ENCODE results near the gene GPRIN2. TPM values are rescaled to one million over a fixed set of nuclear protein-coding genes. Genes with fewer than 3 reads are reported as not detected.

GPRIN2 gene
- total RNA-seq, 1 donor from 2014 or later = not detected

DNA sequence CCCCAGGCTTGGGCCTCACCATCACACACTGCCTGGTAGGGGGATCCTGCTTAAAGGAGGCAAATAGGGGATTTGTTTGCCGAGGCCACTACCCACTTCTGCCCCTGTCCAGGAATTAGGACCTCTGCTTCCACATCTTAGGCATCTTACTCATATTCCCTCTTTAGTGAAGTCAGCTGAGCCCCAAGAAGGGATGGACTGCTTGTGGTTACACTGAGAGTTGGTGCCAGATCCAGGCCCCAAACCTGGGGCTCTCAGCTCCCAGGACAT is 1.6 kb upstream of the GPRIN2 start:
- intact Hi-C loops (cut with micrococcal nuclease) = no loop called here
- H3K27ac Mint-ChIP-seq = no peak overlapping the region
- H3K4me3 Mint-ChIP-seq = no peak overlapping the region
- H3K9me3 Mint-ChIP-seq = no peaks in the 10 kb centered on the region
- DNase-seq = no peak
- no peaks in the 10 kb centered on the region for H3K27me3 Mint-ChIP-seq
- no peaks in the 10 kb centered on the region for H3K36me3 Mint-ChIP-seq (ENCODE audit: low read depth)
- peaks cover 2% of the 10 kb centered on the region for H3K4me1 Mint-ChIP-seq

DNA sequence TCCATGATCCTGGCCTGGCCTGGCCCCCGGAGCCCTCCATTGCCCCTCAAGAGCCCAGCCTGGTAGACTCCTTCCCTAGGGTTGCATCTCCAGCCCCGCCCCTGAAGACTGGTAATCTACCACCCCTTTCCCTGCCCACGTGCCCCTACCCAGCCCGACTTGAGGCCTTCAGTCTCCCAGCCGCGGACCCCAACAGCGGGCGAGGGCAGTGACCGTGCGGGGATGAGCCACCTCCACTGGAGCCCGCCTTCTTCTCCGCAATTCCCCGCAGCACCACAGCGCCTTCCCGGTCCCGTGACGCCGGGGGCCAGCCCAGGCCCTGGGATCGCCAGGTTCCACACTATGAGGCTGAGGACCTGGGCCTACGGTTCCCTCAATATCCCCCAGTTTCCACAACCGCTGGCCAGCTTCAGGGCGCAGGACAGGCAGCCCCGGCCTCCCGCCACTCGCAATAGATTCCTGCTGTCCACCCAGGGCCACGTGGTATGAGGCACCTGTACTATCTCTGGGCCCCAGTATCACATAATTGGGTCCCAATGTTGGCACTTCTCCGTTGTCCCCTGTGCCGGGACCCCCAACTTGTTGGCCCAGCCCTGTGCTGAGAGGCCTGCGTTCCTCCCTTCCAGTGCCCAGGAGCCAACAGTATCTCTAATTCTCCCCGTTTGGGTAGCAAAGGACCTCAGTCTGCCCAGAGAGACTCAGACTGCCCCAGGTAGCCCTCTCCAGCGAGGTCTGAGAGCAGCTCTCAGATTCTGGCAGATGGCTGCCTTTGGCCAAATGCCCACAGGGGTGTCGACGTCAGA is 1.1 kb upstream of the GPRIN2 start:
- intact Hi-C loops (cut with micrococcal nuclease) = no loop called here
- H3K27ac Mint-ChIP-seq = no peak overlapping the region
- H3K27me3 Mint-ChIP-seq = no peaks in the 10 kb centered on the region
- no peak overlapping the region for H3K4me3 Mint-ChIP-seq
- no peak for DNase-seq
- no peaks in the 10 kb centered on the region for H3K36me3 Mint-ChIP-seq (ENCODE audit: low read depth)
- no peaks in the 10 kb centered on the region for H3K9me3 Mint-ChIP-seq
- H3K4me1 Mint-ChIP-seq = peaks cover 2% of the 10 kb centered on the region

DNA sequence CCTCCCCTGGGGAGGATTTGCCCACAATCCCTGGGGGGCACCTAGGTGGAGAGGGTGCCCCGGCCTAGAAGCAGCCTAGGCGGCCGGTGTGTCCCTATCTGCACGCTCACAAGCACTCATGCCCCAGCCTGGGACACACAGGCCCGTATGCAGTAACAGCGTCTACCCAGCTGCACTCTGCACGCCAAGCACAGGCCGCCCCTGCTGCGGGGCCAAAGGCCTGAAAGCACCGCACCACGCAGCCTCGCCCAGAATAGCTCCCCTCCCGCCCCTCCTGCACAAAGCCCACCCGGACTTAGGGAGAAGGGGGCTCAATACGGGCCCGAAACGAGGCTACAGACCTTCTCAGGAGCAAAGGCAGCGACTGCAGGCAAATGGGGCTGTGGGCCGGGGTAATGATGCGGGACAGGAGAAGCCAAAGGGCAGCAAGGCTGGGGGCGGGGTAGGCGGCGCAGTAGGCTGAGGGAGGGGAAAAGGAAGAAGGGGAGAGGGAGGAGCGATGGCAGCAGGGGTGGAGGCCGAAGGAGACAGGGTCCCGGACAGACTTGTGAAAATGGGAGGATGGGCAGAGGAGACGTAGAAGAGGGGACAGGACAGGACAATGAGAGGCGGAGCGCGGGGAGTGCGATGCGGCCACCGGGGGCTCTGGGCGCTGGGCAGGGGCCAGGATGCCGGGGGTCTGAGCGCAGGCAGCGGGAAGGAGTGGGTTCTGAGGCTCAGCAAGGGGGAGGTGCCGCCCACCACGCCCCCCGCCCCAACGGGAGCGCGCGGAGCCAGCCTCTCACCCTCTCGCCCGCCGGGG is 544 bp downstream of the GPRIN2 start:
- peaks cover 2% of the 10 kb centered on the region for H3K4me1 Mint-ChIP-seq
- no peaks in the 10 kb centered on the region for H3K9me3 Mint-ChIP-seq
- no peak overlapping the region for H3K4me3 Mint-ChIP-seq
- no peaks in the 10 kb centered on the region for H3K27me3 Mint-ChIP-seq
- no peak overlapping the region for H3K27ac Mint-ChIP-seq
- intact Hi-C loops (cut with micrococcal nuclease) = no loop called here
- DNase-seq = no peak
- H3K36me3 Mint-ChIP-seq (ENCODE audit: low read depth) = no peaks in the 10 kb centered on the region

DNA sequence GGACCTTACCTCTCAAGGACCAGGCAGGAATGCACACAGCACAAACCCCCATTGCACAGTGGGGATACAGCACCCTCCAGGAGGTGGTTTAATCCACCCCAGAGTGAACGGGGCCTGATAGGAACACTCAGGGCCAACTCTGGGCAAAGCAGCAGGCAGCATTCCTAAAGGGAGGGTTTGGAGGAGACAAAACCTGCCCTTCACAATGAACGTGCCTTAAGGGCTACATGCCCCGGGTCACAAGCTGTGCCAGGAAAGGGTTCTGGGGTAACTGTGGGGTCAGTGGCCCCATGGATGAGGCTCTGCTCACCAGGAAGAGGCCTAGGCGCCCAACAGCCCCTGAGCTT is 1.1 kb downstream of the GPRIN2 start:
- H3K4me1 Mint-ChIP-seq = peaks cover 2% of the 10 kb centered on the region
- H3K27ac Mint-ChIP-seq = no peak overlapping the region
- intact Hi-C loops (cut with micrococcal nuclease) = no loop called here
- no peaks in the 10 kb centered on the region for H3K36me3 Mint-ChIP-seq (ENCODE audit: low read depth)
- H3K4me3 Mint-ChIP-seq = no peak overlapping the region
- DNase-seq = no peak
- H3K27me3 Mint-ChIP-seq = no peaks in the 10 kb centered on the region
- no peaks in the 10 kb centered on the region for H3K9me3 Mint-ChIP-seq

DNA sequence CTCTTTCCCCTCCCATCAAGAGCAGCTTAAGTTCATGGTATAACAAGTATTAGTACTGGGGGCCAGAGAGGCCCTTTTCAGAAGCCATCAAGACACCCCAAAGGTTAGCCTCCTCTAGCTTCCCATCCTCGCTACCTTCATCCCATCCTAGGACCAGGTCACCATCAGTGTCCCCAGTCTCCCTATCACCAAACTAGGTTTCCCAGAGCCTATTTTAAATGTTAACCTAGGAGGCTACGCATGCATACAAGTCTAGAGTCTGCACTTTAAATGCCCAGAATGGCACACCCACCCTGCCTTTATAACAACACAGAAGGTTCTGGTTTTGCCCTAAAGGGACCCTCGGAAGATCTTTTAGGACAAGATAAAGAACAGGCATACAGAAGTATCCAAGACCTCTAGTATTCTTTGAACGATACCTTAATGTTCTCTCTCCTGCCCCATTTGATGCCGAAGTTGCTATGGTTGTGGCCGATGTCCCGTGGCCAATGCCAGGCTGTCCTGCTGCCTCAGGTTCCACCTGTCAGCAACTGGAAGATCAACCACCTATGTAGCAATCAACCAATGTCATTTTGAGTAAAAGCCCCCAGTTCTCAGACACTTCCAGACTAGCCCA is 2.2 kb downstream of the GPRIN2 start:
- no peak for DNase-seq
- peaks cover 2% of the 10 kb centered on the region for H3K4me1 Mint-ChIP-seq

DNA sequence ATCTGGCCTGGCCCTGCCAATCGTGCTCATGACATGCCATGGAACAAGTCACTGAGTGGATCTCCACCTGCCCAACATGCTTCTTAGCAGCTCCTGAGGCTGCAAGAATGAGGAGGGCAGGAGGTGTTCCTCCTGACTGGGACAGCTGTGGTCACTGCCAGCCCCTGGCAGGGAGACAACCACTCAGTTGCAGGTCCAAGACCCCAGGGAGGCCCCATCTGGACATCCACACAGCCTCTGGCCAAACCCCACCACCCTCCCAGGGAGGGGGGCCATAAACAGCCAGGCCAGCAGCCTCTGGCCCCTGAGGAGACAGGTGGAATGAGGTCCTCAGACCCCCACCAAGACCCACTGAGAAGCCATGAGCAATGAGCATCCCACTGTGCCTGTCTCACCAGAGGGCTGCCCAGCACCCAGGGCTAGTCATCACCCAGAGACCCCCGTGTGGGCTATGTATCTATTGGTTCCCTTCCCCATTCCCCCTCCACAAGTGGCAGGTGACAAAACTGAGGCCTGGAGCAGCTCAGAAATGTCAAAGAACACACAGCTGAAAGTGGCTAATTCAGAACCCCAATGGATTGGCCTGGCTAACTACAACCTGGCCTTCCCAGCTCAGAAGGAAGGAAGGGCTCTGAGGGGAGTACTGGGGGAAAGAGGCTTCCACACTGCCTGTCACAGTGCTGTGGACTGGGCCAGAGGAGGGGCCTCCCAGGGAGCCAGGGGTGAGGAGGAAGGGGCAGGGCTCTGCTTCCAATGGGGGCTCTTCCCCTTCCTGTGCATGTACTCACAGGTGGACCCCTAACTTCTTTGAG is 3.0 kb downstream of the GPRIN2 start:
- no peaks in the 10 kb centered on the region for H3K36me3 Mint-ChIP-seq (ENCODE audit: low read depth)
- DNase-seq = no peak
- no peaks in the 10 kb centered on the region for H3K27me3 Mint-ChIP-seq
- H3K9me3 Mint-ChIP-seq = no peaks in the 10 kb centered on the region
- peaks cover 2% of the 10 kb centered on the region for H3K4me1 Mint-ChIP-seq
- H3K27ac Mint-ChIP-seq = no peak overlapping the region
- H3K4me3 Mint-ChIP-seq = no peak overlapping the region
- intact Hi-C loops (cut with micrococcal nuclease) = no loop called here

More for the DNA sequence above, 2.2 kb downstream of the GPRIN2 start:
- intact Hi-C loops (cut with micrococcal nuclease) = no loop called here
- Mint-ChIP-seq H3K9me3 (no peaks in the 10 kb centered on the region), H3K4me3 (no peak overlapping the region), H3K27ac (no peak overlapping the region), H3K27me3 (no peaks in the 10 kb centered on the region), H3K36me3 (ENCODE audit: low read depth) (no peaks in the 10 kb centered on the region)

DNA sequence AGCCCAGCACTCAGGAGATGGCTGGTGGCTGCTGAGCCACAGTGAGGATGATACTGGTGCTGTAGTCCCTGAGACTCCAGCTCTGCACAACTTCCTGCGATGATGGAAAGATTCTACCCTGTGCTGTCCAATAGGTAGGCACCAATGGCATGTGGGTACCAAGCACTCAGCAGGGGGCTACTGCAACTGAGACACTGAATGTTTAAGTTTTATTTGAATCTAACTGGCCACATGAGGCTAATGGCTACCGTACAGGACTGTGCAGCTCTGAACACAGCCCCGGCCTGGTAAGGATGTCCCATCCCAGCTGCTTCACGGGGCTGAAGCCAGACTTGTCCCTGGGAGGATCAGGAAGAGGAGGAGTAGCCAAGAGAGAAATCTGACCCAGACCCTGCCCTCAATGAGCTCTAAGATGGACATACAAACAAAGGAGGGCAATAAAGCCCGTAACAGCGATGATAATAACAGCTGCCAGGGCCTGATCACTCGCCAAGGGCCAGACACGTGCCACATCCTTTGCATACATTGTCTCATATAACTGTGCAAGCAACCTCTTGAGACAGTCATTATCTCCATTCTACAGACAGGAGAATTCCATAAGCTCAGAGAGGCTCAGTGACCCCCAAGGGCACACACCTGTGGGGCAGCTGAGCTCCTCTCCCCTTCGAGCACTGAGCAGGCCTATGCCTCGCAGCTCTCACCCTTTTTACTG is 3.8 kb downstream of the GPRIN2 start:
- Mint-ChIP-seq H3K27me3 (no peaks in the 10 kb centered on the region), H3K4me1 (peaks cover 2% of the 10 kb centered on the region), H3K9me3 (no peaks in the 10 kb centered on the region), H3K27ac (no peak overlapping the region), H3K36me3 (ENCODE audit: low read depth) (no peaks in the 10 kb centered on the region), H3K4me3 (no peak overlapping the region)
- intact Hi-C loops (cut with micrococcal nuclease) = no loop called here
- DNase-seq = no peak

DNA sequence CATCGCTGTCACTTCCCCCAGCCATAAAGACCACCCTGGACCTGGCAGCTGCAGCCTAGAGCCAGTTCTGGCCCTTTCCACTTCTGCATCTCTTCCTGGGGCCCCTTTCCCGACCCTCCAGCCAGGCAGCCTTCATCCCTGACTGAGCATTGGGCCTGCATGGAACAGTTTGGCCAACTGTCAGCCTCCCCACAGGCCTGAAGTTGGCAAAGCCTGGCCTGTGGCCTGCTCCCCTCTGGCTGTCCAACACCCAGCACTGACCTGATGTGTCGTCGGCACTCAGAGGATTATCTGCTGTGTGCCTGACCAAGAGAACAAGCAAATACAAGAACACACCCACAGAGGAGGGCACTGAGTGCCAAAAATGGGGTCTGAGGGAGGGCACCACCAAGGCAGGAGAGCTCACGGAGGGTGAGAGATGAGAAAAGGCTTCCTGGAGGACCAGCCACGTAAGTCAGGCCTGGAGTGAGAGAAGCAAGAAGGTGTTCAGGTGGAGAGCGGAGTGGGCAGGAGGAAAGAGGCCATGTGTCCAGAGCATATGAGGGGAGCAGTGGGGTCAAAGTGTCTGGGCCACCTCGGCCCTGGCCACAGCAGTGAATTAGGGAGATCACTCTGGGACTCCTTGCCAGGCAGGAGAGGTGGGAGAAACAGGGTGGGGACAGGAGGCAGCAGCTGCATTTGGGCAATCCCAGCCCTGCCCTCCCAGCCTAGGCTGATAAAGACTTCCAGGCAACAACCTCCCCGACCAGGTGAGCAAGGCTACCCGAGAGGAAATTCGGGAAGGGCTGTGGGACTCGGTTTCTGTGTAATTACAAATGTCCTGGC is 4.5 kb downstream of the GPRIN2 start:
- intact Hi-C loops (cut with micrococcal nuclease) = no loop called here
- no peaks in the 10 kb centered on the region for H3K27me3 Mint-ChIP-seq
- no peaks in the 10 kb centered on the region for H3K9me3 Mint-ChIP-seq
- no peak overlapping the region for H3K4me3 Mint-ChIP-seq
- H3K36me3 Mint-ChIP-seq (ENCODE audit: low read depth) = no peaks in the 10 kb centered on the region
- no peak for DNase-seq
- no peak overlapping the region for H3K27ac Mint-ChIP-seq
- peaks cover under 1% of the 10 kb centered on the region for H3K4me1 Mint-ChIP-seq

DNA sequence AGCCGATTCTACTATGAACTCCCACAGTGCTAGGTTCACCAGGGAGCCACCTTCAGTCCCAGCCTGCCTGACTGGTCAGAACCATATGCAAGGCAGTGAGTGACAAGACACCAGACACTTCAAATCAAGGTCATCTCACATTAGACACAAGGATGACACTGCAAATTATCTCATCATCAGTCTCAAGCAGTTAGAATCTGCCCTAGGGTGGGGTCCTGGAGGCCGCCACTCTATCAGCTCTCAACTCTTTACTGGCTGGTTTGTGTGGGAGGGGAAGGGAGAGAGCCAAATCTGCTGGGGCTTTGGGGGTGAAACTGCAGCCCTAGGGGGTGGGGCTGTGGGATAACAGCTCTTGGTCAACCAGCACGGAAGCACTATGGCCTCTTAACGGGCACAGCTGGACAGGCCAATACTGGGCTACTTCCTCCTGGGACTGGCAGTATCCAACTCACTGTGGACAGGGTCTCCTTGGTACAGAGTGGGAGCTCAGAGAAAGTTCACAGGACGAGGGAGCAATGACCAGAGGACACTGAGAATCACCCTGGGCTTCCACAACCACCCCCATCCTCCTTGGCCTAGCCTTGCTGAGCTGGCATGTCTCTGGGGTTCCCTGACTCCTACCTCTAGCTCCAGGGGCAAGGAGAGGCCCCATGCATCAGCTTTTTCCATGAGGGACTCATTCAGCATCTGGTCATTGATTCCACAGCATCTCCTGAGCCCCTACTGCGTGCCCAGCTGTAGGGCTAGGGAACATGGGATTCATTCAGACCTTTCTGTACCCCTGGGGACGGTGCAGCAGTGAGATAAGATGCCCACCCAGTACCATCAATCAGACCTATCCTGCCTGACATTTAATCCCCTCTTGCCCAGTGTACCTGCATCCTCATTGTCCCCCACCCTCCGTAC is 5.4 kb downstream of the GPRIN2 start:
- no peak overlapping the region for H3K27ac Mint-ChIP-seq
- H3K4me3 Mint-ChIP-seq = no peak overlapping the region
- DNase-seq = no peak

DNA sequence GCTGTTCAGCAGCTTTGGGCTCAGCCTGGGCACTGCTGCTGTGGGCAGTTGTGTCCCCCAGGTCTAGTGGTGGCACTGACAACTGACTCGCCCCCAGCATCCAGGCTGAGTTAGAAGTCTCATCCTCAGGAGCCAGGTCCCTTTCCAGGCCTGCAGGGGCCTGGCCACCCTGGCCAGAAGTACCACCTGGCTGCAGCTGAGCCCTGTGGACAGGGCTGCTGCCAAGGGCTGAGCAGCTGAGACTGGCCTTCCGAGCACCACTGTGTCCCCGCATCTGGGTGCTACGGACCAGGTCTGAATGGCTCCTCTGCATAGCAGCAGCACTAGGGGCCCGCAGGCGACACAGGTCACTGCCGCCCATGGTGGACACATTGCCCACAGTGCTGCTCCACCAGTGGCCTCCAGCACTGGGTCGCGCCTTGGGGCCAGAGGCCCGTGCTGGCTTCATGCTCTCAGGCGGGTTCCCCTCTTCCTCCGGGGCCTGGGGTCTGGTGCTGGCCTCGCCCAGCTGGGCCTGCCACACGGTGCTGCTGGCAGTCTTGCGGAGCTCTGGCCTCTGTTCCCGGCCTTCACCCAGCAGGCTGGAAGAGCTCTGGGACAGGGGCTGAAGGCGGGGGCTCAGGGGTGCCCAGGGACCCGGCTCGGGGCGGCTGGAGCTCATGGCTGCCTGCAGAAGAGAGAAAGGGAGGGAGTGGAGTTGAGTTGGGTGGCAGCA is 6.2 kb downstream of the GPRIN2 start:
- DNase-seq = no peak
- no peak overlapping the region for H3K27ac Mint-ChIP-seq
- no peaks in the 10 kb centered on the region for H3K4me1 Mint-ChIP-seq
- no peaks in the 10 kb centered on the region for H3K27me3 Mint-ChIP-seq
- H3K36me3 Mint-ChIP-seq (ENCODE audit: low read depth) = no peaks in the 10 kb centered on the region
- H3K4me3 Mint-ChIP-seq = no peak overlapping the region
- no peaks in the 10 kb centered on the region for H3K9me3 Mint-ChIP-seq
- intact Hi-C loops (cut with micrococcal nuclease) = no loop called here

More for the DNA sequence above, 5.4 kb downstream of the GPRIN2 start:
- H3K4me1 Mint-ChIP-seq = no peaks in the 10 kb centered on the region
- no peaks in the 10 kb centered on the region for H3K36me3 Mint-ChIP-seq (ENCODE audit: low read depth)
- intact Hi-C loops (cut with micrococcal nuclease) = no loop called here
- no peaks in the 10 kb centered on the region for H3K9me3 Mint-ChIP-seq
- no peaks in the 10 kb centered on the region for H3K27me3 Mint-ChIP-seq

DNA sequence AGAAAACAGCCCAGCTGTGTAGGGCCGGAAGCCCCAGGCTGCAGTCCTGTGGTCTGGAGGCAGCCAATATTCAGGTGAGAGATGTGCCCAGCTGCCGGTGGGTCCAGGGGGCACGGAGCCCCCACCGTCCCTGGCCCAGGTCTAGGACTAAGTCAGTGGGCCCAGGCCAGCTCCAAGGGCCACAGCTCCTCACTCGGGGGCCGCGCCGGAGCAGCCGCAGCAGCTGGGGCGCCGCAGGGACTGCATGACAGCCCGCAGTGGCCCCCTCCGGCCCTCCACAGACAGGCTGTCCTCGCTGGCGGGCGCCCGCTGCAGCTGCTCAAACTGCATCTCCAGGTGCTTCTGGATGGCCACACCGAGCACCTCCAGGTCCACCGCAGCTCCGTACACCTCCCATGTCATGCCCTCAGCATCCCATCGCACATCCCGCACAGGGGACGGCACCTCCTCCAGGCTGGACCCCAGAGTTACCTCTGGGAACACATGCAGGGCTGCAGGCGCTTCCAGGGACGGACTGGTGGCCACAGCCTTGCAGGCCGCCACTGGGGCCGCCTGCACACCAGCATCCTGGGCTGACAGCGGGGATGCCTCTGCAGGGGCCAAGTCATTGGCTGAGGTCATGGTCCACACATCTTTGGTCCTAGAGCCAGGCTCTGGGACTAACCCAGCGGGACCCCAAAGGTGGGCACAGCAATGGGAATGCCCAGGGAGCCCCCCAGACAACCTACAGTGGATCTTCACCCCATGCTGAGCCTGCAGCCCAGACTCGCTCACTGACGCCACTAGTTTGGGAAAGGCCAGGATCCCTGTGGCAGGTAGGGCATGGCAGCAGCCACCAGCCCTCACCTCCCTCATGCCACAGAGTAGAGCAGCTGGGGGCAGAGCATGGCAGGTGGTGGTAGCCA is 7.0 kb downstream of the GPRIN2 start:
- no peaks in the 10 kb centered on the region for H3K36me3 Mint-ChIP-seq (ENCODE audit: low read depth)
- peaks cover 2% of the 10 kb centered on the region for H3K27me3 Mint-ChIP-seq
- no peaks in the 10 kb centered on the region for H3K4me1 Mint-ChIP-seq
- H3K9me3 Mint-ChIP-seq = no peaks in the 10 kb centered on the region
- no peak overlapping the region for H3K27ac Mint-ChIP-seq
- no peak overlapping the region for H3K4me3 Mint-ChIP-seq
- DNase-seq = no peak
- intact Hi-C loops (cut with micrococcal nuclease) = no loop called here
